H9 (cell line): ENCODE results near the gene MAP3K7CL. TPM values are rescaled to one million over a fixed set of nuclear protein-coding genes. Genes with fewer than 3 reads are reported as not detected.

ENCODE experiments used
- DNase-seq: peaks from one replicate; pipeline ENCODE4 v3.0.0-alpha.2; 2017
- H2AFZ ChIP-seq: one replicate; pipeline ENCODE4 v1.6.1; 2013; ENCODE audit warnings: mild to moderate bottlenecking, low read length, control low read depth, moderate library complexity
- H2AK5ac ChIP-seq: 2 replicates; pipeline ENCODE4 v1.6.1; 2013; ENCODE audit warnings: low read length, control low read depth, mixed read lengths; ENCODE audit not compliant: insufficient read length
- H2BK120ac ChIP-seq: one replicate; pipeline ENCODE4 v1.6.1; 2013; ENCODE audit warnings: low read depth, mild to moderate bottlenecking, low read length, control low read depth, inconsistent platforms; ENCODE audit not compliant: poor library complexity, severe bottlenecking
- H2BK12ac ChIP-seq: 2 replicates; pipeline ENCODE4 v1.6.1; 2013; ENCODE audit warnings: low read length, control low read depth, mixed read lengths, low read depth; ENCODE audit not compliant: insufficient read length
- H2BK15ac ChIP-seq: 2 replicates; pipeline ENCODE4 v1.6.1; 2013; ENCODE audit warnings: low read depth, low read length, control low read depth
- H2BK20ac ChIP-seq: one replicate; pipeline ENCODE4 v1.6.1; 2013; ENCODE audit warnings: low read depth, mild to moderate bottlenecking, low read length, control low read depth, inconsistent platforms; ENCODE audit not compliant: poor library complexity, severe bottlenecking
- H2BK5ac ChIP-seq: 2 replicates; pipeline ENCODE4 v1.6.1; 2013; ENCODE audit warnings: low read length, control low read depth, mixed read lengths; ENCODE audit not compliant: insufficient read length
- H3K14ac ChIP-seq: 2 replicates; pipeline ENCODE4 v1.6.1; 2013; ENCODE audit warnings: low read length, control low read depth; ENCODE audit not compliant: insufficient read depth
- H3K18ac ChIP-seq: 2 replicates; pipeline ENCODE4 v1.6.1; 2013; ENCODE audit warnings: low read depth, mild to moderate bottlenecking, mixed read lengths, low read length, control low read depth; ENCODE audit not compliant: insufficient read length
- H3K23ac ChIP-seq: 2 replicates; pipeline ENCODE4 v1.6.1; 2013; ENCODE audit warnings: low read length, control low read depth, mixed read lengths, low read depth; ENCODE audit not compliant: insufficient read length
- H3K23me2 ChIP-seq: 2 replicates; pipeline ENCODE4 v1.6.1; 2013; ENCODE audit warnings: low read depth, mild to moderate bottlenecking, mixed read lengths, low read length, control low read depth; ENCODE audit not compliant: insufficient read length, poor library complexity, severe bottlenecking
- H3K27ac ChIP-seq: 2 replicates; pipeline ENCODE4 v1.5.1; 2013; ENCODE audit warnings: low read length, control low read depth, mixed read lengths, low read depth; ENCODE audit not compliant: insufficient read length
- H3K27me3 ChIP-seq: 2 replicates; pipeline ENCODE4 v1.6.1; 2013; ENCODE audit warnings: low read length, control low read depth, inconsistent platforms; ENCODE audit not compliant: insufficient read depth
- H3K4ac ChIP-seq: 2 replicates; pipeline ENCODE4 v1.6.1; 2013; ENCODE audit warnings: low read depth, mild to moderate bottlenecking, control low read depth, inconsistent platforms, low read length, moderate library complexity
- H3K4me1 ChIP-seq: 2 replicates; pipeline ENCODE4 v1.6.1; 2013; ENCODE audit warnings: low read length, control low read depth, inconsistent platforms; ENCODE audit not compliant: insufficient read depth
- H3K4me2 ChIP-seq: 2 replicates; pipeline ENCODE4 v1.6.1; 2013; ENCODE audit warnings: low read length, control low read depth, mixed read lengths; ENCODE audit not compliant: insufficient read length, insufficient read depth
- H3K56ac ChIP-seq: 2 replicates; pipeline ENCODE4 v1.6.1; 2013; ENCODE audit warnings: low read depth, mild to moderate bottlenecking, mixed read lengths, low read length, control low read depth; ENCODE audit not compliant: insufficient read length
- H3K79me1 ChIP-seq: 2 replicates; pipeline ENCODE4 v1.6.1; 2013; ENCODE audit warnings: low read depth, mild to moderate bottlenecking, moderate library complexity, low read length, control low read depth, inconsistent platforms; ENCODE audit not compliant: insufficient read depth, poor library complexity, severe bottlenecking
- H3K79me2 ChIP-seq: 2 replicates; pipeline ENCODE4 v1.6.1; 2013; ENCODE audit warnings: low read length, control low read depth, inconsistent platforms; ENCODE audit not compliant: insufficient read depth
- H3K9ac ChIP-seq: 2 replicates; pipeline ENCODE4 v1.6.1; 2013; ENCODE audit warnings: low read length, control low read depth, mixed read lengths; ENCODE audit not compliant: insufficient read length; ENCODE audit errors: extremely low read depth
- H3K9me3 ChIP-seq: one replicate; pipeline ENCODE4 v1.6.1; 2013; ENCODE audit warnings: low read depth, low read length, inconsistent platforms; ENCODE audit not compliant: control insufficient read depth
- H3T11ph ChIP-seq: one replicate; pipeline ENCODE4 v1.6.1; 2013; ENCODE audit warnings: mild to moderate bottlenecking, low read length, control low read depth, inconsistent platforms
- H4K20me1 ChIP-seq: one replicate; pipeline ENCODE4 v1.6.1; 2013; ENCODE audit not compliant: control insufficient read depth, insufficient read length, insufficient read depth
- H4K5ac ChIP-seq: 2 replicates; pipeline ENCODE4 v1.6.1; 2013; ENCODE audit warnings: low read depth, mild to moderate bottlenecking, mixed read lengths, low read length, control low read depth; ENCODE audit not compliant: insufficient read length
- H4K8ac ChIP-seq: replicated peaks from 2 replicates; pipeline ENCODE4 v1.6.1; 2013; ENCODE audit warnings: low read length, control low read depth, mixed read lengths, low read depth; ENCODE audit not compliant: insufficient read length
- H4K91ac ChIP-seq: 2 replicates; pipeline ENCODE4 v1.6.1; 2013; ENCODE audit warnings: low read depth, mild to moderate bottlenecking, moderate library complexity, mixed read lengths, low read length, control low read depth; ENCODE audit not compliant: insufficient read length
- H3K27ac Mint-ChIP-seq, 3 experiments: 2 replicates in 2 of 3; 3 replicates in 1 of 3; pipeline ENCODE4 v1.8.0; 2020 to 2021; ENCODE audit warnings: mixed read lengths in 3 of 3, mild to moderate bottlenecking in 1 of 3, moderate library complexity in 1 of 3
- H3K27me3 Mint-ChIP-seq: 2 replicates; pipeline ENCODE4 v1.8.0; 2021; ENCODE audit warnings: low read depth, mild to moderate bottlenecking, moderate library complexity, mixed read lengths
- H3K36me3 Mint-ChIP-seq, 3 experiments: 2 replicates in 2 of 3; 3 replicates in 1 of 3; pipeline ENCODE4 v1.8.0; 2020 to 2021; ENCODE audit warnings: low read depth in 3 of 3, mixed read lengths in 3 of 3; ENCODE audit not compliant: insufficient read depth in 1 of 3
- H3K4me1 Mint-ChIP-seq, 2 experiments: 2 replicates each; pipeline ENCODE4 v1.8.0; 2020; ENCODE audit warnings: mixed read lengths in 2 of 2
- H3K4me3 Mint-ChIP-seq, 2 experiments: 2 replicates in 1 of 2; 3 replicates in 1 of 2; pipeline ENCODE4 v1.8.0; 2020 to 2021; ENCODE audit warnings: mild to moderate bottlenecking in 2 of 2, mixed read lengths in 2 of 2, moderate library complexity in 1 of 2
- H3K9me3 Mint-ChIP-seq, 2 experiments: 2 replicates in 1 of 2; 3 replicates in 1 of 2; pipeline ENCODE4 v1.8.0; 2020; ENCODE audit warnings: mild to moderate bottlenecking in 2 of 2, mixed read lengths in 2 of 2, moderate library complexity in 1 of 2
- CTCF ChIP-seq: fragments of 200-600 bp; sonication (generic); conservative IDR thresholded peaks from 3 replicates; pipeline ENCODE4 v1.8.0; 2021; ENCODE audit warnings: antibody characterized with exemption, mild to moderate bottlenecking
- WGBS: extraction: QIAGEN DNeasy Blood & Tissue Kit; methylation state at CpG from one replicate; pipeline ENCODE4 v1.1.7; 2013; ENCODE audit warnings: missing lambda C conversion rate, low lambda C conversion rate, mixed read lengths; ENCODE audit not compliant: insufficient read length; ENCODE audit errors: extremely low coverage; 5-methylcytosine and 5-hydroxymethylcytosine counted together
- total RNA-seq: library from RNA; stranded (reverse); gene quantifications from 2 replicates; pipeline ENCODE4 v1.2.1, GENCODE V29; 2021

MAP3K7CL gene
- total RNA-seq, 1 experiment from 2014 or later = not detected

GRCh38 chr21:29193072-29193471 lies 62.6 kb downstream of the MAP3K7CL start:
- Histone ChIP-seq H3K9me3 (no peaks in the 10 kb centered on the region), H2AK5ac (no peak overlapping the region), H2BK15ac (no peak overlapping the region), H2BK20ac (no peak overlapping the region), H3K27me3 (no peaks in the 10 kb centered on the region), H3T11ph (no peak overlapping the region), H4K91ac (no peak overlapping the region), H3K4ac (no peak overlapping the region), H4K5ac (no peak overlapping the region), H3K27ac (no peak overlapping the region), H4K8ac (no peak overlapping the region), H3K79me1 (no peaks in the 10 kb centered on the region), H2BK12ac (no peak overlapping the region), H3K4me1 (no peaks in the 10 kb centered on the region; the same call in 1 of the 2 replicates), H3K56ac (no peak overlapping the region), H3K9ac (no peak overlapping the region), H4K20me1 (no peaks in the 10 kb centered on the region), H2AFZ (no peak overlapping the region), H3K23ac (no peak overlapping the region), H3K4me2 (no peak overlapping the region), H3K79me2 (no peaks in the 10 kb centered on the region), H2BK120ac (no peak overlapping the region), H3K18ac (no peak overlapping the region), H3K23me2 (no peaks in the 10 kb centered on the region), H2BK5ac (no peak overlapping the region), H3K14ac (no peak overlapping the region)
- peak overlapping the region in 1 of 3 experiments; percentile 85; a peak in 1 of 7 replicates for H3K27ac Mint-ChIP-seq
- peaks cover 0 to 8% (median 4%) of the 10 kb centered on the region in 3 experiments; a peak in 2 of 7 replicates for H3K36me3 Mint-ChIP-seq
- no peak overlapping the region for H3K4me3 Mint-ChIP-seq
- H3K9me3 Mint-ChIP-seq = peaks cover 0 to 2% of the 10 kb centered on the region in 2 experiments; a peak in 2 of 5 replicates
- H3K27me3 Mint-ChIP-seq = no peaks in the 10 kb centered on the region
- no peak for TF ChIP-seq CTCF
- H3K4me1 Mint-ChIP-seq = peaks cover 19 to 30% of the 10 kb centered on the region in 2 experiments
- no peak for DNase-seq
- no CpG with 5 or more reads among the region's 10 CpGs for WGBS
